C4-2B (cell line): ENCODE results near the gene SMG6.

Source experiments
- ZFX ChIP-seq: fragments of 450-650 bp; IDR thresholded peaks from 2 replicates; pipeline ENCODE4 v1.6.1; 2017
- TF ChIP-seq, protein P1 (sequence below): fragments of 450-650 bp; conservative IDR thresholded peaks from 2 replicates; pipeline ENCODE4 v1.5.1; 2017; ENCODE audit warnings: mild to moderate bottlenecking

DNA sequence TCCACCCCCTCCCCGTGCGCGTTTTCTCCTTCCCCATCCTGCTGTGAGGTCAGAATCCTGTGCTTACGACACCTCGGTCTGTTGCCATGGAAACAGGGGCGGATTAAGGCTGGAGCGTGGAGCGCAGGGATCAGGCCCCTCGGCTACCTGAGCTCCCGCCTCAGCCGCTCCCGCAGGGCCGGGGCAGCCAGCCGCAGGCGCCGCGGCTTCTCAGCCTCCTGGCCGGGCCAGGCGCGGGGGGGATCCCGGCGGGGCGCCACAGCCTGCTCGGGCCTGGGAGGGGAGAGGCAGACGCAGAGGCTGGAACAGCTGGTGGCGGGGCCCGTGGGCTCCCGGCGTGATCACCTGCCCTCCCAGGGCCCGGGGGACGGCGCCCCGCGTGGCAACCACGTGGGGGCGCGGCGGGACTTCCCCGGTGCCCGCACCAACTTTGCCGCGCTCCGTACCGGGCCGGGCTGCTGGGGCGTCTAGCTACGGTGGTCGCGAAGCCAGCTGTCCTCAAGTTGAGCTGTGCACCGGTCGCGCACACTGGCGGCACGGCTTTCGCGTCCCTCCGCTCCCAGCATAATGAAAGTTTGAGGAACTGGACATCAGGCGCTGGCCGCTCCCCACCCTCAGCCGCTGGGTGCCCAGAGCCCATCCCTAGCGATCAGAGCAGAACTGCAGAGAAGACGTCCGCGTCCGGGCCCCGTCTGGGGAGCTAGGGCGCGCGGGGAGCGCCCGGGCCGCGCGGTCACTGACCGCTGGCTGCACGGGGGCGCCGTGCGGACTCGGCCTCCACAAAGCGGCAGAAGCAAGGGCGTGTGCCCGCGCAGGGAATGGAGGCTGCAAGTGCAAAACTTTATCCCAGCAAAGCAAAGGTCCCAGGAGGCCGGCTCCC lies 279.7 kb downstream of the SMG6 start:
- TF ChIP-seq, protein P1, sequence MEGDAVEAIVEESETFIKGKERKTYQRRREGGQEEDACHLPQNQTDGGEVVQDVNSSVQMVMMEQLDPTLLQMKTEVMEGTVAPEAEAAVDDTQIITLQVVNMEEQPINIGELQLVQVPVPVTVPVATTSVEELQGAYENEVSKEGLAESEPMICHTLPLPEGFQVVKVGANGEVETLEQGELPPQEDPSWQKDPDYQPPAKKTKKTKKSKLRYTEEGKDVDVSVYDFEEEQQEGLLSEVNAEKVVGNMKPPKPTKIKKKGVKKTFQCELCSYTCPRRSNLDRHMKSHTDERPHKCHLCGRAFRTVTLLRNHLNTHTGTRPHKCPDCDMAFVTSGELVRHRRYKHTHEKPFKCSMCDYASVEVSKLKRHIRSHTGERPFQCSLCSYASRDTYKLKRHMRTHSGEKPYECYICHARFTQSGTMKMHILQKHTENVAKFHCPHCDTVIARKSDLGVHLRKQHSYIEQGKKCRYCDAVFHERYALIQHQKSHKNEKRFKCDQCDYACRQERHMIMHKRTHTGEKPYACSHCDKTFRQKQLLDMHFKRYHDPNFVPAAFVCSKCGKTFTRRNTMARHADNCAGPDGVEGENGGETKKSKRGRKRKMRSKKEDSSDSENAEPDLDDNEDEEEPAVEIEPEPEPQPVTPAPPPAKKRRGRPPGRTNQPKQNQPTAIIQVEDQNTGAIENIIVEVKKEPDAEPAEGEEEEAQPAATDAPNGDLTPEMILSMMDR, result no peak
- TF ChIP-seq ZFX, result peak; percentile 15; the same call in 1 of the 2 replicates
